ENCODE results near the gene ABI2. TPM values are rescaled to one million over a fixed set of nuclear protein-coding genes. Genes with fewer than 3 reads are reported as not detected.

ABI2 gene
- total RNA-seq, 1 experiment from 2014 or later = 141 TPM

DNA sequence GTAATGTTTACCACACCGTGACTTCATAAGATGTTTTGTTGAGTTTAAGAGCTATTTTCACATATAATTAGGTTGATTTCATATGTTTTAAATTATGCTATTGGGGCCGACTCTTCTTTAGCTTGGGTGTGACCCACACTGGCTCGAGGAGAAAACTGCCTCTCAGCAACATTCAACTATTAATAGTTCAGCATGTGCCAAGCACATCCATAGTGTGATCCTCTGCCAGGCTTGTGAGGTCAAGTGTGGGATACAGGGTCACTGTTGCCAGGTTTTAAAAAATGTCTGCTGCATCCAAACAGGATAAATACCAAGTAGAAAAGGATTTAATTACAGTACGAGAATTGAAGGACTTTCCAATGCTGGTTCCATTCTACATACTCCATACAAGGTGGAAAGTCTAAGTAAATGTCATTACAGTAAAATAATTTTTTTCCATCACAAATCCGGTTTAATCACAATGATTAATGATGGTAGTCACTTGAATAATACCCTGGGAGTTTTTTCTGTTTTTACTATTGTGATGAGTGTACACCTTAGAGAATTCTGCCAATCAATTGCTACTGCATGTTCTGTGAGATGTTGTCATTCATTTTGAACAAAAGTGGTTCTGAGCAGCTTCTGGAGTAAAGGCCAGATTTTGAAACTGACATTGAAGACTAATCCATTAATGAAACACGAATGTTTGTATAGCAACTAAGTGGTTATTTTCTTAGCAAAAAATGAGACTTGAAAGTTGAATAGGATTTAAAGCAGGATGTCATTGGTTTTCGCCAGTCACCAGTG, 84.5 kb downstream of the ABI2 start:
- no peak overlapping the region for H3K9ac ChIP-seq (ENCODE audit: extremely low read depth, insufficient read length, low read length)
- no peaks in the 10 kb centered on the region for H3K79me1 ChIP-seq (ENCODE audit: insufficient read depth, low read depth, low read length, poor library complexity, severe bottlenecking)
- no CpG with 5 or more reads among the region's 7 CpGs for WGBS (ENCODE audit: extremely low coverage, insufficient read length, low lambda C conversion rate)
- H3K4me2 ChIP-seq (ENCODE audit: insufficient read depth, insufficient read length, low read length) = no peak overlapping the region
- no peak for DNase-seq
- Mint-ChIP-seq H3K4me3 (no peak overlapping the region), H3K9me3 (no peaks in the 10 kb centered on the region), H3K36me3 (ENCODE audit: insufficient read depth in 1 of 3, low read depth in 3 of 3) (peaks cover 31 to 64% (median 53%) of the 10 kb centered on the region in 3 experiments; a peak in 6 of 7 replicates), H3K27me3 (ENCODE audit: low read depth) (no peaks in the 10 kb centered on the region), H3K27ac (no peak overlapping the region), H3K4me1 (no peaks in the 10 kb centered on the region)
- no peak overlapping the region for H2BK12ac ChIP-seq (ENCODE audit: insufficient read length, low read depth, low read length)
- H3T11ph ChIP-seq (ENCODE audit: low read length) = no peak overlapping the region
- no peaks in the 10 kb centered on the region for H3K23me2 ChIP-seq (ENCODE audit: insufficient read length, low read depth, low read length, poor library complexity, severe bottlenecking)
- no peak overlapping the region for H3K56ac ChIP-seq (ENCODE audit: insufficient read length, low read depth, low read length)
- H4K20me1 ChIP-seq (ENCODE audit: control insufficient read depth, insufficient read depth, insufficient read length) = no peaks in the 10 kb centered on the region
- no peak overlapping the region for H2AK5ac ChIP-seq (ENCODE audit: insufficient read length, low read length)
- H2BK120ac ChIP-seq (ENCODE audit: low read depth, low read length, poor library complexity, severe bottlenecking) = no peak overlapping the region
- H2BK15ac ChIP-seq (ENCODE audit: low read depth, low read length) = no peak overlapping the region
- TF ChIP-seq, protein P1, sequence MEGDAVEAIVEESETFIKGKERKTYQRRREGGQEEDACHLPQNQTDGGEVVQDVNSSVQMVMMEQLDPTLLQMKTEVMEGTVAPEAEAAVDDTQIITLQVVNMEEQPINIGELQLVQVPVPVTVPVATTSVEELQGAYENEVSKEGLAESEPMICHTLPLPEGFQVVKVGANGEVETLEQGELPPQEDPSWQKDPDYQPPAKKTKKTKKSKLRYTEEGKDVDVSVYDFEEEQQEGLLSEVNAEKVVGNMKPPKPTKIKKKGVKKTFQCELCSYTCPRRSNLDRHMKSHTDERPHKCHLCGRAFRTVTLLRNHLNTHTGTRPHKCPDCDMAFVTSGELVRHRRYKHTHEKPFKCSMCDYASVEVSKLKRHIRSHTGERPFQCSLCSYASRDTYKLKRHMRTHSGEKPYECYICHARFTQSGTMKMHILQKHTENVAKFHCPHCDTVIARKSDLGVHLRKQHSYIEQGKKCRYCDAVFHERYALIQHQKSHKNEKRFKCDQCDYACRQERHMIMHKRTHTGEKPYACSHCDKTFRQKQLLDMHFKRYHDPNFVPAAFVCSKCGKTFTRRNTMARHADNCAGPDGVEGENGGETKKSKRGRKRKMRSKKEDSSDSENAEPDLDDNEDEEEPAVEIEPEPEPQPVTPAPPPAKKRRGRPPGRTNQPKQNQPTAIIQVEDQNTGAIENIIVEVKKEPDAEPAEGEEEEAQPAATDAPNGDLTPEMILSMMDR (conservative IDR thresholded peaks at IDR 0.05) = no peak
- H3K14ac ChIP-seq (ENCODE audit: insufficient read depth, low read length) = no peak overlapping the region
- H3K4me1 ChIP-seq (ENCODE audit: insufficient read depth, low read length) = no peaks in the 10 kb centered on the region
- no peaks in the 10 kb centered on the region for H3K9me3 ChIP-seq (ENCODE audit: control insufficient read depth, low read depth, low read length)
- H2BK20ac ChIP-seq (ENCODE audit: low read depth, low read length, poor library complexity, severe bottlenecking) = no peak overlapping the region
- no peak overlapping the region for H3K23ac ChIP-seq (ENCODE audit: insufficient read length, low read depth, low read length)
- no peak overlapping the region for H2BK5ac ChIP-seq (ENCODE audit: insufficient read length, low read length)
- no peak overlapping the region for H2AFZ ChIP-seq (ENCODE audit: low read length)
- H3K27ac ChIP-seq (ENCODE audit: insufficient read length, low read depth, low read length) = no peak overlapping the region
- no peak overlapping the region for H4K8ac ChIP-seq (replicated peaks; ENCODE audit: insufficient read length, low read depth, low read length)
- no peak overlapping the region for H4K91ac ChIP-seq (ENCODE audit: insufficient read length, low read depth, low read length)
- no peak overlapping the region for H3K4ac ChIP-seq (ENCODE audit: low read depth, low read length)
- no peak overlapping the region for H3K18ac ChIP-seq (ENCODE audit: insufficient read length, low read depth, low read length)
- no peak overlapping the region for H4K5ac ChIP-seq (ENCODE audit: insufficient read length, low read depth, low read length)
- H3K79me2 ChIP-seq (ENCODE audit: insufficient read depth, low read length) = no peaks in the 10 kb centered on the region
- no peaks in the 10 kb centered on the region for H3K27me3 ChIP-seq (ENCODE audit: insufficient read depth, low read length)
